NCI-H526 (cell line): ENCODE results near the gene MDFIC2.

ENCODE experiments used
- DNase-seq, 2 experiments: peaks; one replicate each; lab custom pipeline; 2025; lab: John Stamatoyannopoulos, UW

Gene MDFIC2

GRCh38 chr3:70180664-70181063 lies 131.8 kb downstream of the MDFIC2 start:
- DNase-seq = no peak

GRCh38 chr3:70179111-70179510 lies 133.3 kb downstream of the MDFIC2 start:
- DNase-seq = no peak

GRCh38 chr3:70177881-70178645 lies 134.4 kb downstream of the MDFIC2 start:
- no peak for DNase-seq

GRCh38 chr3:70176224-70176623 lies 136.2 kb downstream of the MDFIC2 start:
- DNase-seq = no peak

- DNase-seq = no peak
These were observed 155.6 kb downstream of the MDFIC2 start for GRCh38 chr3:70156808-70157207.

- no peak for DNase-seq
These were observed 161.8 kb downstream of the MDFIC2 start for GRCh38 chr3:70150599-70150998.

- DNase-seq = no peak
These were observed 162.6 kb downstream of the MDFIC2 start for GRCh38 chr3:70149714-70150400.
